IMR-90 (cell line): Measurements from ENCODE around the gene ZSCAN5A. TPM values are rescaled to one million over a fixed set of nuclear protein-coding genes. Genes with fewer than 3 reads are reported as not detected.

Experiments used
- ATAC-seq: fragments of 200-7000 bp; cut with Tn5 transposase; 2 replicates; pipeline ENCODE4 v1.9.1; 2020; ENCODE audit warnings: low read depth, mild to moderate bottlenecking, moderate library complexity
- BruUV-seq: library from RNA; stranded (reverse); fragments of 400-500 nt; replicated peaks from 2 replicates; lab custom pipeline; 2021; lab: Mats Ljungman, UMichigan
- CTCF ChIA-PET: fragments of 300-600 bp; formaldehyde crosslinking; extraction: SDS; loops from one replicate; lab custom pipeline; 2021; ENCODE audit warnings: antibody characterized with exemption; lab: Yijun Ruan, JAX
- POLR2A ChIA-PET: fragments of 300-600 bp; sonication (Branson Sonifier 250); formaldehyde crosslinking; loops from one replicate; lab custom pipeline; 2022; ENCODE audit warnings: antibody characterized with exemption; ENCODE audit not compliant: unreplicated experiment; lab: Charles Lee
- DNase-seq: peaks from one replicate; pipeline ENCODE4 v3.0.0; 2013
- H2AFZ ChIP-seq: replicated peaks from 2 replicates; pipeline ENCODE3; 2013; ENCODE audit warnings: low read length, mild to moderate bottlenecking; ENCODE audit not compliant: poor library complexity
- H2AK5ac ChIP-seq: 2 replicates; pipeline ENCODE4 v1.6.1; 2013; ENCODE audit warnings: low read depth, low read length, inconsistent platforms
- H2AK9ac ChIP-seq: replicated peaks from 2 replicates; pipeline ENCODE3; 2013; ENCODE audit warnings: mild to moderate bottlenecking, low read depth, low read length, moderate library complexity; ENCODE audit not compliant: poor library complexity
- H2BK120ac ChIP-seq: 2 replicates; pipeline ENCODE4 v1.6.1; 2013; ENCODE audit warnings: low read depth, low read length, inconsistent platforms
- H2BK15ac ChIP-seq: 3 replicates; pipeline ENCODE4 v1.6.1; 2013; ENCODE audit warnings: low read depth, low read length, inconsistent platforms
- H2BK20ac ChIP-seq: 2 replicates; pipeline ENCODE4 v1.6.1; 2013; ENCODE audit warnings: low read depth, mild to moderate bottlenecking, inconsistent platforms, low read length, moderate library complexity
- H2BK5ac ChIP-seq: 2 replicates; pipeline ENCODE4 v1.6.1; 2013; ENCODE audit warnings: mild to moderate bottlenecking, low read depth, low read length, inconsistent platforms; ENCODE audit not compliant: poor library complexity, severe bottlenecking
- H3K14ac ChIP-seq: replicated peaks from 2 replicates; pipeline ENCODE4 v1.6.1; 2013; ENCODE audit warnings: low read depth, low read length, inconsistent platforms
- H3K18ac ChIP-seq: 2 replicates; pipeline ENCODE4 v1.6.1; 2013; ENCODE audit warnings: low read depth, low read length, control low read depth
- H3K23ac ChIP-seq: 2 replicates; pipeline ENCODE4 v1.6.1; 2013; ENCODE audit warnings: low read depth, low read length, inconsistent platforms
- H3K27ac ChIP-seq: 2 replicates; pipeline ENCODE4 v1.5.1; 2013; ENCODE audit warnings: mild to moderate bottlenecking, control low read depth, low read length; ENCODE audit not compliant: insufficient read depth
- H3K27me3 ChIP-seq: 2 replicates; pipeline ENCODE4 v1.6.1; 2013; ENCODE audit warnings: low read length; ENCODE audit not compliant: control insufficient read depth, insufficient read depth
- H3K36me3 ChIP-seq: 2 replicates; pipeline ENCODE4 v1.6.1; 2013; ENCODE audit warnings: low read length, mixed read lengths; ENCODE audit not compliant: control insufficient read depth, insufficient read depth
- H3K4ac ChIP-seq: 2 replicates; pipeline ENCODE4 v1.6.1; 2013; ENCODE audit warnings: low read depth, low read length, inconsistent platforms
- H3K4me1 ChIP-seq: 2 replicates; pipeline ENCODE4 v1.6.1; 2013; ENCODE audit warnings: low read length, mixed read lengths; ENCODE audit not compliant: control insufficient read depth, insufficient read depth
- H3K4me2 ChIP-seq: 2 replicates; pipeline ENCODE4 v1.6.1; 2013; ENCODE audit warnings: low read depth, mild to moderate bottlenecking, control low read depth, low read length, moderate library complexity
- H3K4me3 ChIP-seq: 2 replicates; pipeline ENCODE4 v1.5.1; 2013; ENCODE audit warnings: low read depth, mild to moderate bottlenecking, control low read depth, low read length, moderate library complexity; ENCODE audit not compliant: insufficient read depth
- H3K56ac ChIP-seq: 2 replicates; pipeline ENCODE4 v1.6.1; 2013; ENCODE audit warnings: low read length, inconsistent platforms; ENCODE audit not compliant: insufficient read depth; ENCODE audit errors: extremely low read depth
- H3K79me1 ChIP-seq, 2 experiments: 2 replicates each; pipeline ENCODE4 v1.6.1; 2013; ENCODE audit warnings: low read length in 2 of 2, inconsistent platforms in 1 of 2, low read depth in 1 of 2
- H3K9ac ChIP-seq: 2 replicates; pipeline ENCODE4 v1.6.1; 2013; ENCODE audit warnings: low read depth, low read length, control low read depth
- H3K9me1 ChIP-seq: 2 replicates; pipeline ENCODE4 v1.6.1; 2013; ENCODE audit warnings: low read length, inconsistent platforms; ENCODE audit not compliant: insufficient read depth
- H3K9me3 ChIP-seq: 2 replicates; pipeline ENCODE4 v1.6.1; 2013; ENCODE audit warnings: low read length; ENCODE audit not compliant: control insufficient read depth, insufficient read depth
- H4K20me1 ChIP-seq: 2 replicates; pipeline ENCODE4 v1.6.1; 2013; ENCODE audit warnings: low read length, inconsistent platforms; ENCODE audit not compliant: insufficient read depth
- H4K5ac ChIP-seq: 2 replicates; pipeline ENCODE4 v1.6.1; 2013; ENCODE audit warnings: mild to moderate bottlenecking, low read depth, low read length, control low read depth
- H4K8ac ChIP-seq, 2 experiments: 2 replicates each; pipeline ENCODE4 v1.6.1; 2013; ENCODE audit warnings: low read depth in 2 of 2, low read length in 2 of 2, control low read depth in 1 of 2, inconsistent platforms in 1 of 2
- H4K91ac ChIP-seq: 2 replicates; pipeline ENCODE4 v1.6.1; 2013; ENCODE audit warnings: low read depth, low read length, inconsistent platforms; ENCODE audit not compliant: insufficient read depth
- BHLHE40 ChIP-seq: fragments of 150-350 bp; IDR thresholded peaks from 2 replicates; pipeline ENCODE4 v1.6.1; 2016; ENCODE audit warnings: mild to moderate bottlenecking, low read depth, low read length
- CHD1 ChIP-seq: IDR thresholded peaks from 2 replicates; pipeline ENCODE4 v1.6.1; 2012; ENCODE audit warnings: low read depth, low read length, improper control_type of control experiment
- CTCF ChIP-seq: conservative IDR thresholded peaks from 2 replicates; pipeline ENCODE4 v1.5.1; 2012; ENCODE audit warnings: mild to moderate bottlenecking, low read depth, low read length, improper control_type of control experiment
- ELK1 ChIP-seq: fragments of 150-350 bp; IDR thresholded peaks from 2 replicates; pipeline ENCODE4 v1.6.1; 2016; ENCODE audit warnings: low read depth, mild to moderate bottlenecking, low read length, moderate library complexity, borderline replicate concordance
- MAFK ChIP-seq: IDR thresholded peaks from 2 replicates; pipeline ENCODE4 v1.6.1; 2012; ENCODE audit warnings: low read depth, low read length, improper control_type of control experiment
- MXI1 ChIP-seq: IDR thresholded peaks from 2 replicates; pipeline ENCODE4 v1.6.1; 2012; ENCODE audit warnings: low read depth, mild to moderate bottlenecking, low read length, moderate library complexity, borderline replicate concordance
- RAD21 ChIP-seq: IDR thresholded peaks from 2 replicates; pipeline ENCODE4 v1.6.1; 2012; ENCODE audit warnings: low read length, improper control_type of control experiment
- RCOR1 ChIP-seq: IDR thresholded peaks from 2 replicates; pipeline ENCODE4 v1.6.1; 2012; ENCODE audit warnings: mild to moderate bottlenecking, low read length, improper control_type of control experiment; ENCODE audit not compliant: insufficient replicate concordance
- USF2 ChIP-seq: fragments of 150-350 bp; IDR thresholded peaks from 2 replicates; pipeline ENCODE4 v1.6.1; 2017; ENCODE audit warnings: mild to moderate bottlenecking, antibody characterized with exemption, low read length, low read depth
- WGBS, 2 experiments: methylation state at CpG; one replicate each; pipeline versions ENCODE4 v1.1.5 to v1.1.7; 2013; ENCODE audit warnings: missing lambda C conversion rate in 2 of 2; ENCODE audit not compliant: insufficient read length in 1 of 2; ENCODE audit errors: extremely low coverage in 2 of 2; 5-methylcytosine and 5-hydroxymethylcytosine counted together
- dilution Hi-C: fragments of 300-500 bp; cut with HindIII; formaldehyde crosslinking; loops from one replicate; pipeline ENCODE4 v1.14.3; 2018; ENCODE audit warnings: low sequenced_read_pairs; ENCODE audit not compliant: unreplicated experiment
- in situ Hi-C: fragments of 300-500 bp; cut with MboI; formaldehyde crosslinking; loops from 3 replicates; pipeline ENCODE4 v1.14.3; 2019; ENCODE audit warnings: low sequenced_read_pairs, inconsistent platforms, mixed read lengths
- intact Hi-C: fragments of 100-400 bp; cut with micrococcal nuclease; formaldehyde crosslinking; loops from 2 replicates; pipeline ENCODE4 v1.10.0; 2022
- polyA plus RNA-seq, 3 experiments: library from polyadenylated mRNA; depleted of rRNA; stranded (reverse); fragments of >200 nt; gene quantifications; 2 replicates each; pipeline ENCODE4 v1.2.3, GENCODE V29; 2012; ENCODE audit warnings: low replicate concordance in 1 of 3
- total RNA-seq: library from RNA; depleted of rRNA; stranded (reverse); fragments of >200 nt; gene quantifications from 2 replicates; pipeline ENCODE4 v1.2.3, GENCODE V29; 2012

ZSCAN5A gene
- total and polyA plus RNA-seq, 2 of the 4 experiments (the other 2 are of a cell fraction) = 4.3 to 5.0 TPM

GRCh38 chr19:56282809-56283208, 31.8 kb downstream of the ZSCAN5A start:
- H3K56ac ChIP-seq = no peak overlapping the region
- H2BK5ac ChIP-seq = no peak overlapping the region
- H2BK120ac ChIP-seq = no peak overlapping the region
- H4K20me1 ChIP-seq = no peaks in the 10 kb centered on the region
- no TSS peak for BruUV-seq
- intact Hi-C loops (no loop called here), dilution Hi-C loops (no loop called here), in situ Hi-C loops (no loop called here)
- H2AFZ ChIP-seq = no peak overlapping the region
- no peak overlapping the region for H3K27ac ChIP-seq
- H4K91ac ChIP-seq = no peak overlapping the region
- H3K23ac ChIP-seq = no peak overlapping the region
- no peak overlapping the region for H2AK5ac ChIP-seq
- no peak overlapping the region for H4K8ac ChIP-seq
- H3K18ac ChIP-seq = no peak overlapping the region
- ChIA-PET CTCF (no interaction called here), POLR2A (no interaction called here)
- H3K36me3 ChIP-seq = no peaks in the 10 kb centered on the region
- H2AK9ac ChIP-seq = no peak overlapping the region
- H3K79me1 ChIP-seq = no peaks in the 10 kb centered on the region
- no peak overlapping the region for H3K14ac ChIP-seq
- no peaks in the 10 kb centered on the region for H3K9me3 ChIP-seq
- TF ChIP-seq ELK1 (no peak), CTCF (no peak), MAFK (no peak), MXI1 (no peak), RCOR1 (no peak), CHD1 (no peak), RAD21 (no peak), BHLHE40 (no peak), USF2 (no peak)
- H2BK15ac ChIP-seq = no peak overlapping the region
- H3K4me1 ChIP-seq = no peaks in the 10 kb centered on the region
- no peak overlapping the region for H3K4ac ChIP-seq
- H3K9me1 ChIP-seq = no peaks in the 10 kb centered on the region
- DNase-seq (no peak), ATAC-seq (no peak)
- H3K9ac ChIP-seq = no peak overlapping the region
- H3K27me3 ChIP-seq = no peaks in the 10 kb centered on the region
- 100% methylated on average over 1 of the region's 4 CpGs; no CpG with 5 or more reads in 1 of the 2 experiments for WGBS, 2 experiments
- no peak overlapping the region for H3K4me3 ChIP-seq
- H4K5ac ChIP-seq = no peak overlapping the region
- H2BK20ac ChIP-seq = no peak overlapping the region
- H3K4me2 ChIP-seq = no peak overlapping the region
